Spinal cord (tissue), 10 donors: ENCODE results near the gene SNX11. TPM values are rescaled to one million over a fixed set of nuclear protein-coding genes. Genes with fewer than 3 reads are reported as not detected.
A peak's percentile ranks its signal among the peaks of the same experiment; 100 is the strongest.

Experiments used
- DNase-seq, 6 donors: peaks; one replicate each; pipeline versions ENCODE4 v3.0.0 to v3.0.0-alpha.2; 2013 to 2015; ENCODE audit warnings: low spot score in 6 of 6, low read depth in 4 of 6
- H3K27ac ChIP-seq: one replicate; pipeline ENCODE4 v1.5.1; 2013; ENCODE audit warnings: low read depth, low read length, control low read depth
- H3K27me3 ChIP-seq: one replicate; pipeline ENCODE4 v1.6.1; 2013; ENCODE audit warnings: low read length; ENCODE audit not compliant: control insufficient read depth, insufficient read depth
- H3K36me3 ChIP-seq: one replicate; pipeline ENCODE4 v1.6.1; 2013; ENCODE audit warnings: low read length; ENCODE audit not compliant: control insufficient read depth, insufficient read depth
- H3K4me1 ChIP-seq: one replicate; pipeline ENCODE4 v1.6.1; 2013; ENCODE audit warnings: low read length; ENCODE audit not compliant: control insufficient read depth, insufficient read depth
- H3K4me3 ChIP-seq: one replicate; pipeline ENCODE4 v1.5.1; 2013; ENCODE audit warnings: low read depth, low read length, control low read depth
- H3K9me3 ChIP-seq: one replicate; pipeline ENCODE4 v1.6.1; 2013; ENCODE audit warnings: low read length; ENCODE audit not compliant: control insufficient read depth, insufficient read depth
- whole genome bisulfite sequencing: methylation state at CpG from one replicate; pipeline ENCODE4 v1.1.5; 2013; ENCODE audit warnings: missing lambda C conversion rate; ENCODE audit not compliant: insufficient coverage; 5-methylcytosine and 5-hydroxymethylcytosine counted together
- polyA plus RNA-seq, 2 donors: library from polyadenylated mRNA; unstranded; fragments of 120-200 nt; gene quantifications; one replicate each; pipeline ENCODE4 v1.2.1, GENCODE V29; 2013; ENCODE audit not compliant: insufficient read length in 2 of 2
- total RNA-seq, 2 donors: library from RNA; depleted of rRNA in 1 of 2; stranded (reverse); fragments of 120-200 nt in 1 of 2; fragments of >200 nt in 1 of 2; gene quantifications; one replicate each; pipeline versions ENCODE4 v1.2.3 to v1.2.4, GENCODE V29; 2013 to 2014
- donor health status: healthy.

SNX11 gene
- total and polyA plus RNA-seq, 4 donors, result 13.4 to 30.0 (median 21.2) TPM

DNA sequence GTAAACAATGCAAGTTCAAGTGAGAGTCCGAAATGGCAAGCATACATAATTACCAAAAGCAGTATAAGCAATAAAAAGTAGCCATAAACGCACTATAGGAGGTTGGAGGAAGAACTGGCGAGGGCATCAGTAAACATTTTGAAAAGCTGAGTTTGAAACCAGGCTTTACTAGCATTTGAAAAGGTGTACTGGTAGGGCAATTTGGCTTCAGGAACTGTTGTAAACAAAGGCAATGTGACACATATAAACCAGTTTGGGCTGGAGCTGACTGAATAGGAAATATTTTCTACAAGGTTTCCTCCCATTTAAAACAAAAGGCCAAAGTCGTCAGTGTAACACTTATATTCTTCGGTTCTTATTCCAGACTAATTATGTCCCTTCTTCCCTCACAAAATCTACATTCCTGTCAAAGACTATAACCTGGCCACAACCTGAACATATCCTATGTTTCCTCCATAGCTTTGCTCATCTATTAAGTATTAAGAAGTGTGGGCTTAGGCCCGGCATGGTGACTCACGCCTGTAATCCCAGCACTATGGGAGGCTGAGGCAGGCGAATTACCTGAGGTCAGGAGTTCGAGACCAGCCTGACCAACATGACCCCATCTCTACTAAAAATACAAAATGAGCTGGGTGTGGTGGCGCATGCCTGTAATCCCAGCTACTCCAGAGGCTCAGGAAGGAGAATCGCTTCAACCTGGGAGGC is 14.1 kb upstream of the SNX11 start:
- no peak for DNase-seq
- H3K4me3 ChIP-seq, result no peak overlapping the region
- no peaks in the 10 kb centered on the region for H3K4me1 ChIP-seq
- no peak overlapping the region for H3K27ac ChIP-seq
- 83% methylated on average over 7 of the region's 11 CpGs for WGBS
- H3K36me3 ChIP-seq, result peaks cover 33% of the 10 kb centered on the region
- H3K9me3 ChIP-seq, result no peaks in the 10 kb centered on the region
- H3K27me3 ChIP-seq, result no peaks in the 10 kb centered on the region

DNA sequence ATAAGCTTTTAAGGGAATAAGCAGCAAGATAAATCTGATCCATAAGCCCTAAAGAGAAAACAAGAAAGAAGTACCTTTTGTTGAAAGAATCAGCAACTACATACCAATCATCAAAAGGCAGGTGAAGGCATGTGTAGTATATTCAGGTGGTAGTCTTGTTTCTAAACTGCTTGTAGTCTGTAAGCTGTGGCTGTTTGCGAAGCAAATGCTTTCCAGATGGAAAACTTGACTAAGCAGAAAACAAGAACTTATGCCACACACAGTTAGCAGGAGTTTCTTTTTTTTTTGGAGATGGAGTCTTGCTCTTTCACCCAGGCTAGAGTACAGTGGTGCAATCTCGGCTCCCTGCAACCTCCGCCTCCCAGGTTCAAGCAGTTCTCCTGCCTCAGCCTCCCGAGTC is 12.0 kb upstream of the SNX11 start:
- no peak for DNase-seq
- Histone ChIP-seq H3K27ac (no peak overlapping the region), H3K4me3 (no peak overlapping the region), H3K36me3 (peaks cover 30% of the 10 kb centered on the region), H3K27me3 (no peaks in the 10 kb centered on the region), H3K9me3 (no peaks in the 10 kb centered on the region), H3K4me1 (peaks cover 8% of the 10 kb centered on the region)
- WGBS, result no CpG with 5 or more reads among the region's 4 CpGs

DNA sequence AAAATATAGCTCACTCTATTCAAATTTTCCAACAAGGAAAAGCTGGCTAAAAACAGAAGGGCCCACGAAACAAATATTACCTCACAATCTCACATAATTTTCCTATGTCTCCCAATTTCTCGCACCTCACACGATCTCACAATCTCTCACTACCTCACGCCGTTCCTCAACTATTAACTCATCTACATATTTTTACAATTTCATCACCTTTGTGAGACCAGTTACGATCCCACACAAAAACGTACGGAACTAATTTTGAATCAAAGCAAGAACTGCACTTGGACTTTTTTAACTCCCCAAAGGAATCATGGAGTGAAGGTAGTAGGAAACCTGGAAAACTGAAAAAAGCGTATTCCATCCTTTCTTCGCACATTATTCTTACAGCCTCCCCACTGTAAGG is 7.4 kb upstream of the SNX11 start:
- no peaks in the 10 kb centered on the region for H3K27me3 ChIP-seq
- peaks cover 14% of the 10 kb centered on the region for H3K4me1 ChIP-seq
- DNase-seq, result no peak
- WGBS, result 26% methylated on average over 5 of the region's 10 CpGs
- H3K36me3 ChIP-seq, result peaks cover 14% of the 10 kb centered on the region
- peak overlapping the region; percentile 93 for H3K27ac ChIP-seq
- no peaks in the 10 kb centered on the region for H3K9me3 ChIP-seq
- peak overlapping the region; percentile 80 for H3K4me3 ChIP-seq

DNA sequence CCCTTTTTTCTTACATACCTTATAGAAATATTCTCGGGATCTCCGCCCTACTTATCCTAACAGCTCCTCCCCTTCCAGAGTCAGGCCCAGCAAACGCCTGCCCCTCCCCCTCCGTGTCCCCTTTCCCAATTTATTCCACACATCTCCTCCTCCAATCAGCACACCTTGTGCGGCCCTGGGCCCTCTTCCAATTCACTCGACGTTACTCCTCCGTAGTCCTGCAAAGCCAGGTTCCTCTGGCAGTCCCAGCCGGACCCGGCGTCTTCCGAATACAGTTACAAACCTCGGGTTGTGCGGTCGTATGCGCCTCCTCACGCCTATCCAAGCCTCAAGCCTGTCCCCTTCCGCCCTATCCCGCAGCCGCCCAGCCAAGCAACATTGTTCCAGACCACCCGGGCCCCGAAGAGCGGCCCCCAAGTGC is 7.0 kb upstream of the SNX11 start:
- Histone ChIP-seq H3K27me3 (no peaks in the 10 kb centered on the region), H3K36me3 (peaks cover 12% of the 10 kb centered on the region), H3K27ac (peak overlapping the region; percentile 93), H3K9me3 (no peaks in the 10 kb centered on the region), H3K4me1 (peaks cover 14% of the 10 kb centered on the region), H3K4me3 (peak overlapping the region; percentile 80)
- peak in 3 of 6 donors; percentile 39 to 86 (median 80) for DNase-seq
- WGBS, result 0% methylated on average over 23 of the region's 23 CpGs

DNA sequence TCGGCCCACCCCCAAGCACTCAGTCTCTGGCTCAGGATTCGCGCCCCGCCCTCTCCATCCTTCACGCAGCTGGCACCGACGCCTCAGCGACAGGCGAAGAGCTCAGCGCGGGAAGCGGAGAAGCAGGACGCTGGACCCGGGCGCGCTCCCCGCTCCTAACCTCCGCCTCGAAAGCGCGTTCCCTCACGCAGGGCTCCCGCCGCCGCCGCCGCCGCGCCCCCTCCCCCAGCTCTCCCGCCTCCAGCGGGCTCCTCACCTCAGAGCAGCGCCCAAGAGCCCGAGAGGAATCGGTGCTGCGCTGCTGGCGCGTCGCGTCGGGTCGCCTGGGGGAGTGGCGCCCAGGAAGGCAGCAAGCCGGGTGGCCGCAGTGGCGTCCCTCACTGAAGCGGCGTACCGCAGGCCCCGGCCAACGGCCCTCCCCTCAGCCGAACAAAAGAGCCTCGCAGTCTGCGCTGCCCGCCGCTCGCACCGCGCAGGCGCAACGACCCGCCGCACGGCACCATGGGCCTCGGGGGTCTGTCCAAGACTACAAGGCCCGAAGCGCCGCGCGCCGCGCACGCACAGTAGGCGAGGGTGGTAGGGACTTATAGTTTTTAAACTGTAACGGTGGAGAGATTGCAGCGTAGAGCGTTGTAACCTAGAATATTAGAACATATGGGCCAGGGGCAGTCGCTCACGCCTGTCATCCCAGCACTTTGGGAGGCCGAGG is 6.4 kb upstream of the SNX11 start, which contains the start of gene CBX1:
CBX1 (minus strand) TSS at position 467 of the 709 bp plus-strand sequence. CDS start 24,474 bp downstream, outside the sequence.
- Histone ChIP-seq H3K36me3 (peaks cover 12% of the 10 kb centered on the region), H3K27me3 (no peaks in the 10 kb centered on the region), H3K4me1 (peaks cover 14% of the 10 kb centered on the region), H3K27ac (peak within 1 kb of the TSS; percentile 93), H3K4me3 (peak within 1 kb of the TSS; percentile 80), H3K9me3 (no peaks in the 10 kb centered on the region)
- under 1% methylated on average over 78 of the region's 79 CpGs for WGBS
- peak; percentile 87 to 99 (median 94) for DNase-seq

DNA sequence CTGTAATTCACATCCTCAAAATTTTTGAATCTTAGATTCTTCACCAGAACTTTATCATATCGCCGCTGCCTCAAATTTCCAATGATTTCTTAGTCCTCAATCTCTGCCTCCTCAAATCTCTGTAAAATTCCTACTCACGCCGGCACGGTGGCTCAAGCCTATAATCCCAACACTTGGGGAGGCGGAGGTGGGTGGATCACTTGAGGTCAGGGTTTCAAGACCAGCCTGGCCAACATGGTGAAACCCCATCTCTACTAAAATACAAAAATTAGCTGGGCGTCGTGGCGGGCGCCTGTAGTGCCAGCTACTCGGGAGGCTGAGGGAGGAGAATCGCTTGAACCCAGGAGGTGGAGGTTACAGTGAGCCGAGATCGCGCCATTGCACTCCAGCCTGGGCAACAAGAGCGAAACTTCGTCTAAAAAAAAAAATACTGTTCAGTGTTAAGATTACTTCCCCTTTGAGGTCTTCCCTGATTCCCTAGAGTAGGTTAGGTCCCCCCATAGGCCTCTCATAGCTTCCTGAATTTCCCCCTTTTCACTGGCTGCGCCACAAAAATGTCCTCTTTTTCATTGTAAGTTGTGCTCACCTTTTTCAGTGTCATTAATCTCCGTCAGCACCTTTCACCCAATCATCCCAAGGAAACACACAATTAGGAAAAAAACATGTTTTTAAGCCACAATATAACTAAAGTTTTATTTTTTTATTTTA is 5.4 kb upstream of the SNX11 start:
- Histone ChIP-seq H3K36me3 (peaks cover 3% of the 10 kb centered on the region), H3K9me3 (no peaks in the 10 kb centered on the region), H3K4me1 (peaks cover 22% of the 10 kb centered on the region), H3K27me3 (no peaks in the 10 kb centered on the region), H3K4me3 (peak overlapping the region; percentile 80), H3K27ac (no peak overlapping the region)
- DNase-seq, result no peak
- 77% methylated on average over 4 of the region's 19 CpGs for WGBS

DNA sequence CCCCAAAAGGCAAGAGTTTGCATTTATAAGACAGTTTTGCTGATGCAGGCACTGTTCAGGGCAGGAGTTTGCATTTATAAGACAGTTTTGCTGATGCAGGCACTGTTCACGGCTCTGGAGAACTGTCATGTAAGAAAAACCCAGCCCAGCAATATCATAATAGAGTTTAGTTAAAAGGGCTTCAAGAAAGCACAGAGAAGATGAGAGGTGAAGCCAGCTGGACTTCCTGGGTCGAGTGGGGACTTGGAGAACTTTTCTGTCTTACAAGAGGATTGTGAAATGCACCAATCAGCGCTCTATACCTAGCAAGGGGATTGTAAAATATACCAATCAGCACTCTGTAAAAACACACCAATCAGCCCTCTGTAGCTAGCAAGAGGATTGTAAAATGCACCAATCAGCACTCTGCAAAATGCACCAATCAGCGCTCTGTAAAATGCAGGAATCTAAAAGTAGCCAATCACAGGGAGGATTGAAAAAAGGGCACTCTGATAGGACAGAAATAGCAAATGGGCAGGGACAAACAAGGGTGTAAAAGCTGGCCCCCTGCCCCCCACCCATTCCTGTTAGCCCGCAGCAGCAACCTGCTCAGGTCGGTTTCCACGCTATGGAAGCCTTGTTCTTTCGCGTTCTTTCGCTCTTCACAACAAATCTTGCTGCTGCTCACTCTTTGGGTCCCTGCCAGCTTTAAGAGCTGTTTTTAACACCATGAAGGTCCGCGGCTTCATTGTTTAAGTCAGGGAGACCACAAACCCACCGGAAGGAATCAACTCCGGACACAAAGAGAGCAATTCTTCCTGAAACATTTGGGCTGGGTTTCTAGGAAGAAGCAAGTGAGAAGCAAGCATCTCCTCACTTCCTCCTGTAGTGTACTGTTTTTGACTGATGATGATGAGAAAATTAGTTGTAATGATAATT is 4.5 kb upstream of the SNX11 start:
- Histone ChIP-seq H3K4me1 (peaks cover 22% of the 10 kb centered on the region), H3K9me3 (no peaks in the 10 kb centered on the region), H3K27me3 (no peaks in the 10 kb centered on the region), H3K4me3 (no peak overlapping the region), H3K36me3 (no peaks in the 10 kb centered on the region), H3K27ac (no peak overlapping the region)
- DNase-seq, result no peak
- WGBS, result 67% methylated on average over 9 of the region's 14 CpGs

DNA sequence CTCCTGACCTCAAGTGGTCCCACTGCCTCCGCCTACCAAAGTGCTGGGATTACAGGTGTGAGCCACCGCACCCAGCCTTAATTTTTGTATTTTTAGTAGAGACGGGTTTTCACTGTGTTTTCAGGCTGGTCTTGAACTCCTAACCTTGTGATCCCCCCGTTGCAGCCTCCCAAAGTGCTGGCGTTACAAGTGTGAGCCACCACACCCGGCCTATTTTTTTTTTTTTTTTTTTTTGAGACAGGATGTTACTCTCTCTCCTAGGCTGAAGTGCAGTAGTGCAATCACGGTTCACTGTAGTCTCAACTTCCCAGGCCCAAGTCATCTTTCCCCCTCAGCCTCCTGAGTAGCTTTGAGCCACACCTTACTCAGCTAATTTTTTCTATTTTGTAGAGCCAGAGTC is 3.1 kb upstream of the SNX11 start:
- Histone ChIP-seq H3K4me1 (peaks cover 25% of the 10 kb centered on the region), H3K4me3 (no peak overlapping the region), H3K27ac (no peak overlapping the region), H3K9me3 (no peaks in the 10 kb centered on the region), H3K36me3 (no peaks in the 10 kb centered on the region), H3K27me3 (no peaks in the 10 kb centered on the region)
- no peak for DNase-seq
- 90% methylated on average over 5 of the region's 7 CpGs for WGBS

DNA sequence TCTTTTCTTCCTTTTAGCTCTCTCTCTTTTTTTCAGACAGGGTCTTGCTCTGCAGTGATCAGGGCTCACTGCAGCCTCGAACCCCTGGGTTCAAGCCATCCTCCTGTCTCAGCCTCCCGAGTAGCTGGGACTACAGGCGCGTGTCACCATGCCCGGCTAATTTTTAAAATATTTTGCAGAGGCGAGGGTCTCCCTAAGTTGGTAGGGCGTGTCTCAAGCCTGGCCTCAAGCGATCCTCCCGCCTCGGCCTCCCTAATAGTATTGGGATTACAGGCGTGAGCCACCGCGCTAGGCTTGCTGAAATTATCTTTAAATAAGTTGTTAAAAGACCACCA is 797 bp upstream of the SNX11 start:
- no peaks in the 10 kb centered on the region for H3K36me3 ChIP-seq
- H3K27me3 ChIP-seq, result no peaks in the 10 kb centered on the region
- peak overlapping the region; percentile 97 for H3K4me3 ChIP-seq
- H3K9me3 ChIP-seq, result no peaks in the 10 kb centered on the region
- peaks cover 19% of the 10 kb centered on the region for H3K4me1 ChIP-seq
- no peak for DNase-seq
- peak overlapping the region; percentile 94 for H3K27ac ChIP-seq
- 61% methylated on average over 7 of the region's 13 CpGs for WGBS
